ENCODE data around the gene LRRC61.

Gene LRRC61

GRCh38 chr7:150373049-150373801, 50.1 kb downstream of the LRRC61 start:
- peak overlapping the region; percentile 77 for H3K27ac ChIP-seq
- TF ChIP-seq CTCF (conservative IDR thresholded peaks at IDR 0.05) = no peak

GRCh38 chr7:150374026-150374425, 50.9 kb downstream of the LRRC61 start:
- H3K27ac ChIP-seq = peak overlapping the region; percentile 77

GRCh38 chr7:150374472-150374871, 51.3 kb downstream of the LRRC61 start:
- no peak for TF ChIP-seq CTCF (conservative IDR thresholded peaks at IDR 0.05)
- peak overlapping the region; percentile 77 for H3K27ac ChIP-seq

More at GRCh38 chr7:150374026-150374425, 50.9 kb downstream of the LRRC61 start:
- TF ChIP-seq CTCF (conservative IDR thresholded peaks at IDR 0.05) = no peak

GRCh38 chr7:150375662-150376521, 52.7 kb downstream of the LRRC61 start:
- no peak for TF ChIP-seq CTCF (conservative IDR thresholded peaks at IDR 0.05)
- peak overlapping the region; percentile 92 for H3K27ac ChIP-seq

GRCh38 chr7:150376560-150376959, 53.4 kb downstream of the LRRC61 start:
- H3K27ac ChIP-seq = peak overlapping the region; percentile 92; the same call in 1 of the 2 replicates

GRCh38 chr7:150377196-150377595, 54.0 kb downstream of the LRRC61 start:
- no peak for TF ChIP-seq CTCF (conservative IDR thresholded peaks at IDR 0.05)
- peak overlapping the region; percentile 92 for H3K27ac ChIP-seq

More at GRCh38 chr7:150376560-150376959, 53.4 kb downstream of the LRRC61 start:
- no peak for TF ChIP-seq CTCF (conservative IDR thresholded peaks at IDR 0.05)

GRCh38 chr7:150377635-150378034, 54.5 kb downstream of the LRRC61 start:
- TF ChIP-seq CTCF (conservative IDR thresholded peaks at IDR 0.05) = no peak
- peak overlapping the region; percentile 92 for H3K27ac ChIP-seq

All from VCaP (cell line).